ENCODE data around the gene RNF40.

DNA sequence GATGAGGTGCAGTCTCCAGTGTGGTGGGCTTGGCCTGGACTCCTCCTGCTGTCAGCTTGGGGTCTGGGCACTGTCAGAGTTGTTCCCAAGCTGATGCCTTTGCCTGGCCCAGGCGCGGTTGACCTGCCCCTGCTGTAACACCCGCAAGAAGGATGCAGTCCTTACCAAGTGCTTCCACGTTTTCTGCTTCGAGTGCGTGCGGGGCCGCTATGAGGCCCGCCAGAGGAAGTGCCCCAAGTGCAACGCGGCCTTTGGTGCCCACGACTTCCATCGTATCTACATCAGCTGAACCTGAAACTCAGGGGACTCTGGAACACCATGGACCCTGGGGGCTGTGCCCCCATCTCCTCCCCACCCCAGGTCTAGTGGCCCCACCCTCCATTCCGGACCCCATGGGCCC lies 11.7 kb downstream of the RNF40 start:
- TF ChIP-seq EZH2 (IDR thresholded peaks at IDR 0.05; ENCODE audit: low read depth, low read length, severe bottlenecking) = no peak
- no peak for TF ChIP-seq CTCF (IDR thresholded peaks at IDR 0.05; ENCODE audit: control extremely low read depth in 1 of 3, insufficient read depth in 1 of 3, low read depth in 1 of 3, low read length in 3 of 3)
- TF ChIP-seq MAX (IDR thresholded peaks at IDR 0.05) = no peak
- no peak for TF ChIP-seq RFX5 (IDR thresholded peaks at IDR 0.05; ENCODE audit: borderline replicate concordance, low read depth, low read length)
- no peak for TF ChIP-seq SIN3A (conservative IDR thresholded peaks at IDR 0.05 in 1 of 2, IDR thresholded peaks at IDR 0.05 in 1 of 2; ENCODE audit: low read depth in 1 of 2, low read length in 2 of 2)

All from H1 (cell line).